Measurements from ENCODE around the gene FGGY.

- TF ChIP-seq EZH2phosphoT487 (conservative IDR thresholded peaks at IDR 0.05; ENCODE audit: low read length) (no peak), CTCF (IDR thresholded peaks at IDR 0.05; ENCODE audit: insufficient read depth, low read length, poor library complexity, severe bottlenecking) (no peak)
These were observed 259.5 kb downstream of the FGGY start for GRCh38 chr1:59556398-59556797.
